Stimulated activated CD4-positive, alpha-beta T cell treated with anti-CD3 and anti-CD28 coated beads, Interleukin-2, amount 100 ng/mL, for 48 hours (primary cell): ENCODE data around the gene STK11IP.
A peak's percentile ranks its signal among the peaks of the same experiment; 100 is the strongest.

Source experiments
- DNase-seq, 2 donors: peaks; one replicate each; pipeline ENCODE4 v3.0.0-alpha.2; 2020

STK11IP gene

GRCh38 chr2:219562049-219563020, 35.3 kb upstream of the STK11IP start:
- DNase-seq = no peak

GRCh38 chr2:219563271-219563928, 34.3 kb upstream of the STK11IP start:
- DNase-seq = no peak

GRCh38 chr2:219565130-219566080, 32.3 kb upstream of the STK11IP start:
- DNase-seq = no peak

- DNase-seq = no peak
Observed at GRCh38 chr2:219566640-219567039, 31.0 kb upstream of the STK11IP start.

- no peak for DNase-seq
Observed at GRCh38 chr2:219567131-219567530, 30.5 kb upstream of the STK11IP start.

GRCh38 chr2:219567791-219568361, 29.8 kb upstream of the STK11IP start:
- DNase-seq = no peak

GRCh38 chr2:219569041-219569440, 28.6 kb upstream of the STK11IP start:
- no peak for DNase-seq

GRCh38 chr2:219569635-219570034, 28.0 kb upstream of the STK11IP start:
- no peak for DNase-seq

GRCh38 chr2:219570194-219570923, 27.3 kb upstream of the STK11IP start:
- no peak for DNase-seq

GRCh38 chr2:219570924-219571310, 26.7 kb upstream of the STK11IP start:
- no peak for DNase-seq

- peak in 1 of 2 donors; percentile 10 for DNase-seq
Observed at GRCh38 chr2:219571311-219572236, 26.1 kb upstream of the STK11IP start, which contains the start of gene OBSL1. Gene OBSL1 (minus strand): TSS chr2:219571539. CDS start chr2:219571232, 307 bp downstream.

- no peak for DNase-seq
Observed at GRCh38 chr2:219572237-219573001, 25.2 kb upstream of the STK11IP start, which contains the start of gene INHA. Gene INHA (plus strand): TSS chr2:219572310. CDS start chr2:219572375, 65 bp downstream.

- no peak for DNase-seq
Observed at GRCh38 chr2:219573166-219573565, 24.5 kb upstream of the STK11IP start.

GRCh38 chr2:219574484-219575311, 23.0 kb upstream of the STK11IP start:
- no peak for DNase-seq

GRCh38 chr2:219575566-219576504, 21.8 kb upstream of the STK11IP start:
- no peak for DNase-seq

GRCh38 chr2:219576505-219577388, 20.9 kb upstream of the STK11IP start:
- no peak for DNase-seq
